CD14-positive monocyte (primary cell): ENCODE measurements around the gene SHROOM3. TPM values are rescaled to one million over a fixed set of nuclear protein-coding genes. Genes with fewer than 3 reads are reported as not detected.

Experiments used
- DNase-seq, 3 donors: peaks; one replicate each; pipeline ENCODE4 v3.0.0-alpha.2; 2011 to 2022
- H2AFZ ChIP-seq: 2 replicates; pipeline ENCODE4 v1.6.0; 2012; ENCODE audit warnings: mild to moderate bottlenecking, low read depth, low read length, inconsistent platforms; ENCODE audit not compliant: insufficient read depth, poor library complexity, severe bottlenecking
- H3K27ac ChIP-seq, 2 donors: 1 replicate in 1 of 2; 2 replicates in 1 of 2; pipeline ENCODE4 v1.5.1; 2012 to 2013; ENCODE audit warnings: low read length in 2 of 2, control low read depth in 1 of 2, inconsistent platforms in 1 of 2, low read depth in 1 of 2, mild to moderate bottlenecking in 1 of 2
- H3K27me3 ChIP-seq, 2 donors: one replicate each; pipeline versions ENCODE4 v1.6.0 to v1.6.1; 2011 to 2013; ENCODE audit warnings: low read length in 2 of 2; ENCODE audit not compliant: control insufficient read depth in 2 of 2, insufficient read depth in 2 of 2
- H3K36me3 ChIP-seq, 2 donors: replicated peaks in 1 of 2; 1 replicate in 1 of 2; 2 replicates in 1 of 2; pipeline versions ENCODE4 v1.5.1 to v1.6.1; 2012 to 2013; ENCODE audit warnings: low read length in 2 of 2, control low read depth in 1 of 2, inconsistent platforms in 1 of 2, mild to moderate bottlenecking in 1 of 2; ENCODE audit not compliant: insufficient read depth in 2 of 2, control insufficient read depth in 1 of 2
- H3K4me1 ChIP-seq, 2 donors: 1 replicate in 1 of 2; 2 replicates in 1 of 2; pipeline versions ENCODE4 v1.5.1 to v1.6.1; 2012 to 2013; ENCODE audit warnings: low read length in 2 of 2, control low read depth in 1 of 2, inconsistent platforms in 1 of 2, mild to moderate bottlenecking in 1 of 2, moderate library complexity in 1 of 2; ENCODE audit not compliant: insufficient read depth in 2 of 2, control insufficient read depth in 1 of 2
- H3K4me2 ChIP-seq: replicated peaks from 2 replicates; pipeline ENCODE3; 2012; ENCODE audit warnings: low read length, moderate library complexity, mild to moderate bottlenecking; ENCODE audit not compliant: poor library complexity, severe bottlenecking; ENCODE audit errors: extremely low read depth
- H3K4me3 ChIP-seq, 3 experiments: fragments of 200-600 bp in 1 of 3; sonication (generic) in 1 of 3; replicated peaks in 1 of 3; 1 replicate in 2 of 3; 2 replicates in 1 of 3; pipeline ENCODE4 v1.5.1; 2011 to 2013; ENCODE audit warnings: low read length in 3 of 3, mild to moderate bottlenecking in 3 of 3, control low read depth in 2 of 3, low read depth in 2 of 3, inconsistent platforms in 1 of 3, moderate library complexity in 1 of 3
- H3K79me2 ChIP-seq: 2 replicates; pipeline ENCODE4 v1.6.0; 2012; ENCODE audit warnings: mild to moderate bottlenecking, control low read depth, inconsistent platforms, low read length, moderate library complexity; ENCODE audit not compliant: insufficient read depth
- H3K9ac ChIP-seq: 2 replicates; pipeline ENCODE4 v1.6.0; 2017; ENCODE audit warnings: low read length, mild to moderate bottlenecking; ENCODE audit not compliant: insufficient read depth, poor library complexity, severe bottlenecking
- H3K9me3 ChIP-seq, 2 donors: replicated peaks in 1 of 2; 1 replicate in 1 of 2; 2 replicates in 1 of 2; pipeline versions ENCODE4 v1.5.1 to v1.6.1; 2012 to 2013; ENCODE audit warnings: low read length in 2 of 2, control low read depth in 1 of 2; ENCODE audit not compliant: control insufficient read depth in 1 of 2, insufficient read depth in 1 of 2
- H4K20me1 ChIP-seq: 2 replicates; pipeline ENCODE4 v1.6.0; 2012; ENCODE audit warnings: mild to moderate bottlenecking, low read length, control low read depth, moderate library complexity; ENCODE audit not compliant: insufficient read depth
- H3K27ac Mint-ChIP-seq, 7 donors: one replicate each; pipeline ENCODE4 v1.8.0; 2020; ENCODE audit warnings: mild to moderate bottlenecking in 7 of 7, mixed read lengths in 7 of 7, moderate library complexity in 6 of 7, inconsistent platforms in 2 of 7
- H3K27me3 Mint-ChIP-seq, 3 donors: one replicate each; pipeline ENCODE4 v1.8.0; 2021 to 2022; ENCODE audit warnings: low read depth in 3 of 3, mild to moderate bottlenecking in 3 of 3, mixed read lengths in 3 of 3, moderate library complexity in 3 of 3, inconsistent platforms in 1 of 3
- H3K36me3 Mint-ChIP-seq, 2 donors: one replicate each; pipeline ENCODE4 v1.8.0; 2020; ENCODE audit warnings: mixed read lengths in 2 of 2, inconsistent platforms in 1 of 2, mild to moderate bottlenecking in 1 of 2
- H3K4me1 Mint-ChIP-seq: one replicate; pipeline ENCODE4 v1.8.0; 2020; ENCODE audit warnings: mild to moderate bottlenecking, mixed read lengths
- H3K4me3 Mint-ChIP-seq, 2 donors: one replicate each; pipeline ENCODE4 v1.8.0; 2020; ENCODE audit warnings: mild to moderate bottlenecking in 2 of 2, mixed read lengths in 2 of 2, moderate library complexity in 1 of 2
- H3K9me3 Mint-ChIP-seq, 7 donors: one replicate each; pipeline ENCODE4 v1.8.0; 2020 to 2022; ENCODE audit warnings: mixed read lengths in 7 of 7, mild to moderate bottlenecking in 6 of 7, moderate library complexity in 6 of 7, inconsistent platforms in 2 of 7
- WGBS: methylation state at CpG from one replicate; pipeline ENCODE4 v1.1.5; 2013; ENCODE audit warnings: missing lambda C conversion rate; ENCODE audit not compliant: insufficient coverage; 5-methylcytosine and 5-hydroxymethylcytosine counted together
- intact Hi-C, 2 donors: fragments of 100-400 bp; cut with micrococcal nuclease; formaldehyde crosslinking; loops; one replicate each; pipeline versions ENCODE4 v1.15.0 to v1.15.1; 2023
- polyA plus RNA-seq, 3 donors: library from polyadenylated mRNA; depleted of rRNA in 1 of 3; unstranded in 2 of 3; stranded (reverse) in 1 of 3; fragments of 300-500 nt in 2 of 3; fragments of >200 nt in 1 of 3; fragmentation: Illumina TruSeq in 2 of 3; gene quantifications; 1 replicate in 2 of 3; 2 replicates in 1 of 3; pipeline ENCODE4 v1.2.3, GENCODE V29; 2012 to 2021
- TF ChIP-seq, protein P1 (sequence below): fragments of 200-600 bp; IDR thresholded peaks from one replicate; pipeline ENCODE4 v1.8.0; 2022; ENCODE audit warnings: antibody characterized with exemption, mild to moderate bottlenecking

The SHROOM3 gene
- polyA plus RNA-seq, 3 donors: not detected

DNA sequence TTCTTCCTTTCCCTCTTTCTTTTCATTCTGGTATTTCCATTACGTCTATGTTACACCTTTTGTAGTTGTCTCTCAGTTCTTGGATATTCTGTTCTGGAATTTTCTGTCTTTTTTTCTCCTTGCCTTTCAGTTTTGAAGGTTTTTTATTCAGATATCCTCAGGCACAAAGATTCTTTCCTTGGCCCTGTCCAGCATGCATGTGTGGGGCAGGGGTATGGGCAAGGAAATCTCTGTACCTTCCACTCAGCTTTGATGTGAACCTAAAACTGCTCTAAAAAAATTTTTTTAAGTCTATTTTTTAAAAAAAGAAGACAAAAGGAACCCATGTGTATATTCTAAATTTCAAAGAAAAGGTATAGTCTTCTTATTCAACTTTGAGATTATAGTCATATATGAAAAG, 282.4 kb downstream of the SHROOM3 start:
- TF ChIP-seq, protein P1, sequence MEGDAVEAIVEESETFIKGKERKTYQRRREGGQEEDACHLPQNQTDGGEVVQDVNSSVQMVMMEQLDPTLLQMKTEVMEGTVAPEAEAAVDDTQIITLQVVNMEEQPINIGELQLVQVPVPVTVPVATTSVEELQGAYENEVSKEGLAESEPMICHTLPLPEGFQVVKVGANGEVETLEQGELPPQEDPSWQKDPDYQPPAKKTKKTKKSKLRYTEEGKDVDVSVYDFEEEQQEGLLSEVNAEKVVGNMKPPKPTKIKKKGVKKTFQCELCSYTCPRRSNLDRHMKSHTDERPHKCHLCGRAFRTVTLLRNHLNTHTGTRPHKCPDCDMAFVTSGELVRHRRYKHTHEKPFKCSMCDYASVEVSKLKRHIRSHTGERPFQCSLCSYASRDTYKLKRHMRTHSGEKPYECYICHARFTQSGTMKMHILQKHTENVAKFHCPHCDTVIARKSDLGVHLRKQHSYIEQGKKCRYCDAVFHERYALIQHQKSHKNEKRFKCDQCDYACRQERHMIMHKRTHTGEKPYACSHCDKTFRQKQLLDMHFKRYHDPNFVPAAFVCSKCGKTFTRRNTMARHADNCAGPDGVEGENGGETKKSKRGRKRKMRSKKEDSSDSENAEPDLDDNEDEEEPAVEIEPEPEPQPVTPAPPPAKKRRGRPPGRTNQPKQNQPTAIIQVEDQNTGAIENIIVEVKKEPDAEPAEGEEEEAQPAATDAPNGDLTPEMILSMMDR: no peak
- H3K4me1 Mint-ChIP-seq: peaks cover 16% of the 10 kb centered on the region
- Histone ChIP-seq H3K9ac (no peak overlapping the region), H3K4me2 (no peak overlapping the region), H4K20me1 (no peaks in the 10 kb centered on the region), H3K36me3 (no peaks in the 10 kb centered on the region), H3K4me1 (no peaks in the 10 kb centered on the region), H3K9me3 (no peaks in the 10 kb centered on the region), H3K27me3 (peaks cover 0 to 2% of the 10 kb centered on the region in 2 donors), H3K27ac (no peak overlapping the region), H3K4me3 (no peak overlapping the region), H2AFZ (no peak overlapping the region), H3K79me2 (no peaks in the 10 kb centered on the region)
- no CpG with 5 or more reads among the region's 1 CpG for WGBS
- H3K36me3 Mint-ChIP-seq: no peaks in the 10 kb centered on the region
- H3K4me3 Mint-ChIP-seq: no peak overlapping the region
- H3K9me3 Mint-ChIP-seq: no peaks in the 10 kb centered on the region
- intact Hi-C loops: no loop called here
- DNase-seq: no peak
- H3K27ac Mint-ChIP-seq: no peak overlapping the region
- H3K27me3 Mint-ChIP-seq: peaks cover 1 to 3% (median 2%) of the 10 kb centered on the region in 3 donors

DNA sequence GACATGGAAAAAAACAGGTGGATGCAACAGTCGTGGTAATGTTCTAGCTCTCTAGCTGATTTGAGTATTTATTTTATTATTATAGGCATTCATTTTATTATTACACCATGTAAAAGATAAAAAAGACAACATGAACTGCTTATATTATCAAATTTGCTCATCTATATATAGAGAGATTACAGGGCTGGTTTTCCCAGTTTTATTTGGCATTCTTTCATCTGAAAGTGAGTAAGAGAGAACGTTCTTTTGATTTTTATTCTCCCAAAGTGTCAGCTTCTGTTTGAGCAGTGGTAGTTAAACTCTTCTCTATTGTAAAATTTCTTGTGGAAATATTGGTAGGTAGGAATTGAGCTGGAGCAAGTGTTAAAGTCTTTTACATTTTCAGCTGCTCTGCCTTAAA, 283.0 kb downstream of the SHROOM3 start:
- H3K79me2 ChIP-seq: no peaks in the 10 kb centered on the region
- no peak overlapping the region for H3K27ac Mint-ChIP-seq
- no peaks in the 10 kb centered on the region for H3K36me3 ChIP-seq
- WGBS: no CpG with 5 or more reads among the region's 2 CpGs
- H3K36me3 Mint-ChIP-seq: no peaks in the 10 kb centered on the region
- no peaks in the 10 kb centered on the region for H4K20me1 ChIP-seq
- intact Hi-C loops: no loop called here
- H3K9ac ChIP-seq: no peak overlapping the region
- no peak overlapping the region for H3K4me3 Mint-ChIP-seq
- TF ChIP-seq, protein P1: no peak
- no peak overlapping the region for H3K4me3 ChIP-seq
- no peak overlapping the region for H2AFZ ChIP-seq
- H3K9me3 Mint-ChIP-seq: no peaks in the 10 kb centered on the region
- no peaks in the 10 kb centered on the region for H3K4me1 ChIP-seq
- peaks cover 0 to 2% of the 10 kb centered on the region in 2 donors for H3K27me3 ChIP-seq
- no peak overlapping the region for H3K4me2 ChIP-seq
- no peak for DNase-seq
- H3K27me3 Mint-ChIP-seq: peaks cover 1 to 3% (median 2%) of the 10 kb centered on the region in 3 donors
- H3K27ac ChIP-seq: no peak overlapping the region
- H3K9me3 ChIP-seq: no peaks in the 10 kb centered on the region
- peaks cover 16% of the 10 kb centered on the region for H3K4me1 Mint-ChIP-seq
